ENCODE results near the gene ETNK2. TPM values are rescaled to one million over a fixed set of nuclear protein-coding genes. Genes with fewer than 3 reads are reported as not detected.

Gene ETNK2
- total and polyA plus RNA-seq, 2 of the 8 experiments (the other 6 are each of a cell fraction or from before 2014, with no cell fraction given): 20.1 to 26.7 TPM

DNA sequence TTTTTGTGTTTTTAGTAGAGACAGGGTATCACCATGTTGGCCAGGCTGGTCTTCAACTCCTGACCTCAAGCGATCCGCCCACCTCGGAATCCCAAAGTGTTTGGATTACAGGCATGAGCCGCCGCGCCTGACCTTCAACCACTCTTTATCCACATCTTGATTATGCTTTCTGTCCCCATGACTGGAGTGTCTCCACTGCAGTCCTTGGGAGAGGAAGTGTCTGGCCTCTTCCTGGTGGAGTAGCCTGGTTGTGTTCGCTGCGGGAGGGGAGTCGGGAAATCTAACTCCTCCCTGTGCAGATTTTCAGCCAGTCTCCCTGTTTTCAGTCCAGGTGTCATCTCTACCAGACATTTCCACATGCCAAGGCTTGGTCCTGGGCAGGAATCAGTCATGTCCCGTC, 34.8 kb upstream of the ETNK2 start:
- no peaks in the 10 kb centered on the region for H3K79me2 ChIP-seq (ENCODE audit: control insufficient read depth in 1 of 2, insufficient read depth in 2 of 2, low read length in 2 of 2)
- no peak overlapping the region for H3K56ac ChIP-seq (replicated peaks; ENCODE audit: insufficient read length, low read depth, low read length)
- H2AFZ ChIP-seq (ENCODE audit: low read length): no peak overlapping the region
- H3K27me3 ChIP-seq (replicated peaks in 1 of 4; ENCODE audit: control insufficient read depth in 3 of 4, extremely low read depth in 1 of 4, insufficient read depth in 3 of 4, low read length in 3 of 4): peaks cover 0 to 7% (median 3%) of the 10 kb centered on the region in 4 experiments; a peak in 4 of 7 replicates
- WGBS, 2 experiments (ENCODE audit: extremely low coverage in 1 of 2, insufficient coverage in 1 of 2, insufficient read length in 1 of 2, insufficient replicate concordance in 2 of 2, low coverage in 1 of 2, low lambda C conversion rate in 2 of 2, missing lambda C conversion rate in 1 of 2): 87% methylated on average over 10 of the region's 10 CpGs; no CpG with 5 or more reads in 1 of the 2 experiments
- H4K5ac ChIP-seq (ENCODE audit: insufficient read length, low read depth, low read length): no peak overlapping the region
- no peak overlapping the region for H2BK12ac ChIP-seq (ENCODE audit: low read depth, low read length)
- no peak overlapping the region for H3K4me3 ChIP-seq (ENCODE audit: extremely low read depth in 1 of 4, insufficient read depth in 2 of 4, low read depth in 3 of 4, low read length in 4 of 4)
- H2BK120ac ChIP-seq (replicated peaks; ENCODE audit: low read depth, low read length): no peak overlapping the region
- H2BK20ac ChIP-seq (ENCODE audit: low read length): no peak overlapping the region
- H3K18ac ChIP-seq (ENCODE audit: extremely low read depth, low read length): no peak overlapping the region
- H3K36me3 ChIP-seq (ENCODE audit: control insufficient read depth in 2 of 4, insufficient read depth in 4 of 4, low read length in 3 of 4): no peaks in the 10 kb centered on the region
- no peak overlapping the region for H3K9ac ChIP-seq (replicated peaks in 1 of 4; ENCODE audit: extremely low read depth in 1 of 4, low read depth in 3 of 4, low read length in 3 of 4)
- no peaks in the 10 kb centered on the region for H4K20me1 ChIP-seq (replicated peaks in 1 of 2; ENCODE audit: control insufficient read depth in 1 of 2, insufficient read depth in 2 of 2, low read length in 2 of 2)
- no peaks in the 10 kb centered on the region for H3K4me1 ChIP-seq (replicated peaks in 1 of 4; ENCODE audit: control insufficient read depth in 3 of 4, insufficient read depth in 4 of 4, low read length in 3 of 4)
- H3K23me2 ChIP-seq (ENCODE audit: low read depth, low read length): no peaks in the 10 kb centered on the region; the same call in 1 of the 2 replicates
- no peak overlapping the region for H2AK5ac ChIP-seq (ENCODE audit: low read depth, low read length)
- no peak overlapping the region for H3K23ac ChIP-seq (ENCODE audit: insufficient read length)
- H3K27ac ChIP-seq (ENCODE audit: low read depth, low read length): no peak overlapping the region
- no peak overlapping the region for H3K4me2 ChIP-seq (ENCODE audit: insufficient read depth in 1 of 2, low read depth in 2 of 2, low read length in 2 of 2)
- TF ChIP-seq GTF2F1 (IDR thresholded peaks at IDR 0.05; ENCODE audit: borderline replicate concordance, low read depth, low read length) (no peak), YY1 (IDR thresholded peaks at IDR 0.05; ENCODE audit: low read depth, low read length) (no peak), RFX5 (IDR thresholded peaks at IDR 0.05; ENCODE audit: borderline replicate concordance, low read depth, low read length) (no peak), NRF1 (IDR thresholded peaks at IDR 0.05; ENCODE audit: low read depth, low read length) (no peak), ASH2L (IDR thresholded peaks at IDR 0.05; ENCODE audit: low read length) (no peak), KDM4A (IDR thresholded peaks at IDR 0.05; ENCODE audit: low read depth, low read length, severe bottlenecking) (no peak), RBBP5 (IDR thresholded peaks at IDR 0.05; ENCODE audit: borderline replicate concordance, low read depth, low read length) (no peak)
- TF ChIP-seq, protein P1, sequence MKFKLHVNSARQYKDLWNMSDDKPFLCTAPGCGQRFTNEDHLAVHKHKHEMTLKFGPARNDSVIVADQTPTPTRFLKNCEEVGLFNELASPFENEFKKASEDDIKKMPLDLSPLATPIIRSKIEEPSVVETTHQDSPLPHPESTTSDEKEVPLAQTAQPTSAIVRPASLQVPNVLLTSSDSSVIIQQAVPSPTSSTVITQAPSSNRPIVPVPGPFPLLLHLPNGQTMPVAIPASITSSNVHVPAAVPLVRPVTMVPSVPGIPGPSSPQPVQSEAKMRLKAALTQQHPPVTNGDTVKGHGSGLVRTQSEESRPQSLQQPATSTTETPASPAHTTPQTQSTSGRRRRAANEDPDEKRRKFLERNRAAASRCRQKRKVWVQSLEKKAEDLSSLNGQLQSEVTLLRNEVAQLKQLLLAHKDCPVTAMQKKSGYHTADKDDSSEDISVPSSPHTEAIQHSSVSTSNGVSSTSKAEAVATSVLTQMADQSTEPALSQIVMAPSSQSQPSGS (IDR thresholded peaks at IDR 0.05; ENCODE audit: low read length): no peak
- H3K9me3 ChIP-seq (ENCODE audit: insufficient read depth in 2 of 2, low read depth in 1 of 2, low read length in 1 of 2): no peaks in the 10 kb centered on the region
- no peak overlapping the region for H3K14ac ChIP-seq (ENCODE audit: insufficient read length)
- CTCF ChIA-PET (ENCODE audit: partially characterized antibody): interaction anchor here (1.0 to 4.6 kb wide), 6 partner anchors 19 to 26 kb away, joined by 3 to 19 read pairs (median 6); no protein-coding TSS in a partner anchor
- H4K8ac ChIP-seq (ENCODE audit: extremely low read depth, insufficient read depth, low read length): no peak overlapping the region
- no peak overlapping the region for H4K91ac ChIP-seq (replicated peaks; ENCODE audit: insufficient read length, low read length)
- no peak overlapping the region for H2BK15ac ChIP-seq (ENCODE audit: low read length)
- H2BK5ac ChIP-seq (ENCODE audit: low read depth, low read length): no peak overlapping the region
- POLR2A ChIA-PET (ENCODE audit: partially characterized antibody): interaction anchor here (0.9 kb wide), 1 partner anchor 14 kb away, joined by 3 read pairs; no protein-coding TSS in a partner anchor
- H3K79me1 ChIP-seq (ENCODE audit: low read depth, low read length): no peaks in the 10 kb centered on the region
- FAIRE-seq (no peak), DNase-seq (ENCODE audit: low read depth in 1 of 2, low spot score in 2 of 2) (no peak)
- no peak overlapping the region for H3K4ac ChIP-seq (replicated peaks; ENCODE audit: insufficient read length, low read depth, low read length)
